ENCODE measurements around the gene DCDC2B. TPM values are rescaled to one million over a fixed set of nuclear protein-coding genes. Genes with fewer than 3 reads are reported as not detected.
A peak's percentile ranks its signal among the peaks of the same experiment; 100 is the strongest.
"Not testable (repeated sequence)": the region's sequence is repeated elsewhere in the genome, so short reads cannot be mapped to it uniquely, and the experiment has no call there.

DCDC2B gene
- not detected for polyA plus RNA-seq (2013, experiment 1 of 2)
- not detected for polyA plus RNA-seq (2013, experiment 2 of 2)

DNA sequence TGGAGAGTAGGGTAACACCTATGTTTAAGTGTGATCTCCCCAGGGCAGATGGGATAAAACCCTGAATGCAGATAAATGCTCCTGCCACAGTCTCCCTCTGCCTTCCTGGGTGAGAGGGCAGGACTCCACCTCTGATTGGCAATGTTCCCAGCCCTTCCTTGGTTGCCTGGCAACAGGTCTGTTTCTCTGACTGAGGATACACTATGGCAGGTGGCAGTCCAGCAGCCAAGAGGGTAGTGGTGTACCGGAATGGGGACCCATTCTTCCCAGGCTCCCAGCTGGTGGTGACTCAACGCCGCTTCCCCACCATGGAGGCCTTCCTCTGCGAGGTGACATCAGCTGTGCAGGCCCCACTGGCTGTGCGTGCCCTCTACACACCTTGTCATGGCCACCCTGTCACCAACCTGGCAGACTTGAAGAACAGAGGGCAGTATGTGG is at the start of gene DCDC2B:
TSS of gene DCDC2B (plus strand) at position 199 of the 438 bp plus-strand sequence. CDS start at position 204, 5 bp downstream.
- Histone ChIP-seq H2BK5ac (ENCODE audit: low read length) (no peak within 1 kb of the TSS), H3K56ac (ENCODE audit: low read length) (no peak within 1 kb of the TSS), H3K9ac (ENCODE audit: low read length) (no peak within 1 kb of the TSS), H3K4me1 (ENCODE audit: control insufficient read depth, low read depth, low read length) (peaks cover 3% of the 10 kb centered on the region), H3K23ac (ENCODE audit: low read length) (no peak within 1 kb of the TSS), H3K27ac (ENCODE audit: low read depth, low read length) (no peak within 1 kb of the TSS), H4K8ac (ENCODE audit: low read depth, low read length) (no peak within 1 kb of the TSS), H3K4me2 (ENCODE audit: low read length) (no peak within 1 kb of the TSS), H3K36me3 (ENCODE audit: control insufficient read depth, insufficient read depth, low read length) (no peaks in the 10 kb centered on the region), H2BK15ac (replicated peaks; ENCODE audit: low read depth) (no peak within 1 kb of the TSS), H3K27me3 (ENCODE audit: insufficient read depth, low read length, poor library complexity) (no peaks in the 10 kb centered on the region), H3K4me3 (ENCODE audit: low read length) (no peak within 1 kb of the TSS), H3K18ac (ENCODE audit: low read length) (no peak within 1 kb of the TSS), H3K79me2 (ENCODE audit: control insufficient read depth, insufficient read depth, low read length) (no peaks in the 10 kb centered on the region), H2AK5ac (ENCODE audit: low read length) (no peak within 1 kb of the TSS), H3K79me1 (ENCODE audit: low read length) (no peaks in the 10 kb centered on the region), H4K5ac (ENCODE audit: low read length) (no peak within 1 kb of the TSS), H3K4ac (ENCODE audit: low read depth, low read length) (no peak within 1 kb of the TSS), H2BK120ac (ENCODE audit: low read depth, low read length) (no peak within 1 kb of the TSS)
- DNase-seq = peak; percentile 62
- no CpG with 5 or more reads among the region's 5 CpGs for WGBS (ENCODE audit: extremely low coverage, insufficient coverage, low lambda C conversion rate)

DNA sequence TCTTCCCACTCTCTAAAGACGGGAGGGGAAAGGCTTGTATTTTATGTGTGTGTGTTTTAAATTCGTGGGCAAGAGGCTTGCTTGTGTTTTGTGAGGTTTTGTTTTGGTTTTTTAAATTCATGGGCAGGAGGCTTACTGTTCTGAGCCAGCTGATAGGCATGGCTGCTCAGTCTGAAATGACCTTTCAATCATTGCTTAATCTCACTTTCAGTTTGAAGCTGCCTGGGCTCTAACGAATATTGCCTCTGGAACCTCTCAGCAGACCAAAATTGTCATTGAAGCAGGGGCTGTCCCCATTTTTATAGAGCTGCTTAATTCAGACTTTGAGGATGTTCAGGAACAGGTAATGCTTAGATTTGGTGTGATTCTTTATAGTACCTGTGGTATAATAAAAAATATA is 49.7 kb upstream of the DCDC2B start:
- Histone ChIP-seq H2BK15ac (replicated peaks; ENCODE audit: low read depth) (no peak overlapping the region), H3K36me3 (ENCODE audit: control insufficient read depth, insufficient read depth, low read length) (peaks cover 10% of the 10 kb centered on the region), H3K18ac (ENCODE audit: low read length) (no peak overlapping the region), H2BK5ac (ENCODE audit: low read length) (no peak overlapping the region), H3K27me3 (ENCODE audit: insufficient read depth, low read length, poor library complexity) (no peaks in the 10 kb centered on the region), H3K9ac (ENCODE audit: low read length) (no peak overlapping the region), H4K5ac (ENCODE audit: low read length) (no peak overlapping the region), H2BK120ac (ENCODE audit: low read depth, low read length) (no peak overlapping the region), H3K79me2 (ENCODE audit: control insufficient read depth, insufficient read depth, low read length) (no peaks in the 10 kb centered on the region), H4K8ac (ENCODE audit: low read depth, low read length) (no peak overlapping the region), H3K4me3 (ENCODE audit: low read length) (no peak overlapping the region), H3K4me2 (ENCODE audit: low read length) (no peak overlapping the region), H3K79me1 (ENCODE audit: low read length) (no peaks in the 10 kb centered on the region), H3K4me1 (ENCODE audit: control insufficient read depth, low read depth, low read length) (no peaks in the 10 kb centered on the region), H3K27ac (ENCODE audit: low read depth, low read length) (no peak overlapping the region), H3K23ac (ENCODE audit: low read length) (no peak overlapping the region), H3K56ac (ENCODE audit: low read length) (no peak overlapping the region), H3K4ac (ENCODE audit: low read depth, low read length) (no peak overlapping the region), H2AK5ac (ENCODE audit: low read length) (no peak overlapping the region)
- no CpG with 5 or more reads among the region's 3 CpGs for WGBS (ENCODE audit: extremely low coverage, insufficient coverage, low lambda C conversion rate)
- no peak for DNase-seq

DNA sequence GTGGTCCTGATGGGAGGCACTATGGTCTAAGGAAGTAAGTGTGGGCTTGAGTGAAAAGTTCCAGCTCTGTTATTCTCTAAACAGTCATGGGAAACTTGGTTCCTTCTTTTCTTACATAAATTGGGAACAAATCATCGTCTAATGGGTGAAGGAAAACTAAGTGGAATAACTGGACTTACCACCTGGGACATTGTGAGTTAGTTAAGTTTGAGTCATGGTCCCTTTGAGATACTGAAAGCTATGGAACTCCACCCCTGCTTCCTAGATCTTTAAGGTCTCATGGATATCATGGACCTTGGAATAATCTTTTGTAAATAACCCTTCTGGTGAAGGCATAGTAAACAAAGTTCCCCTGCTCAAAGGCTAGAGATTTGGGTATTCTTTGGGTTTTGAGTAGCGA is 45.5 kb upstream of the DCDC2B start:
- H2BK120ac ChIP-seq (ENCODE audit: low read depth, low read length) = no peak overlapping the region
- H3K36me3 ChIP-seq (ENCODE audit: control insufficient read depth, insufficient read depth, low read length) = peaks cover 9% of the 10 kb centered on the region
- H3K4ac ChIP-seq (ENCODE audit: low read depth, low read length) = no peak overlapping the region
- H3K18ac ChIP-seq (ENCODE audit: low read length) = no peak overlapping the region
- no peak overlapping the region for H4K8ac ChIP-seq (ENCODE audit: low read depth, low read length)
- no peak overlapping the region for H3K4me3 ChIP-seq (ENCODE audit: low read length)
- no peak overlapping the region for H3K4me2 ChIP-seq (ENCODE audit: low read length)
- H3K9ac ChIP-seq (ENCODE audit: low read length) = no peak overlapping the region
- no peaks in the 10 kb centered on the region for H3K79me1 ChIP-seq (ENCODE audit: low read length)
- H2BK15ac ChIP-seq (replicated peaks; ENCODE audit: low read depth) = no peak overlapping the region
- H3K79me2 ChIP-seq (ENCODE audit: control insufficient read depth, insufficient read depth, low read length) = no peaks in the 10 kb centered on the region
- H3K27me3 ChIP-seq (ENCODE audit: insufficient read depth, low read length, poor library complexity) = no peaks in the 10 kb centered on the region
- no peak for DNase-seq
- no peak overlapping the region for H2BK5ac ChIP-seq (ENCODE audit: low read length)
- WGBS (ENCODE audit: extremely low coverage, insufficient coverage, low lambda C conversion rate) = no CpG with 5 or more reads among the region's 2 CpGs
- no peak overlapping the region for H3K23ac ChIP-seq (ENCODE audit: low read length)
- no peak overlapping the region for H3K27ac ChIP-seq (ENCODE audit: low read depth, low read length)
- H2AK5ac ChIP-seq (ENCODE audit: low read length) = no peak overlapping the region
- no peaks in the 10 kb centered on the region for H3K4me1 ChIP-seq (ENCODE audit: control insufficient read depth, low read depth, low read length)
- no peak overlapping the region for H3K56ac ChIP-seq (ENCODE audit: low read length)
- no peak overlapping the region for H4K5ac ChIP-seq (ENCODE audit: low read length)

- H4K8ac ChIP-seq (ENCODE audit: low read depth, low read length); H3K4me3 ChIP-seq (ENCODE audit: low read length); H3K23ac ChIP-seq (ENCODE audit: low read length); H3K36me3 ChIP-seq (ENCODE audit: control insufficient read depth, insufficient read depth, low read length); H2BK5ac ChIP-seq (ENCODE audit: low read length); H3K79me2 ChIP-seq (ENCODE audit: control insufficient read depth, insufficient read depth, low read length); H2BK15ac ChIP-seq (replicated peaks; ENCODE audit: low read depth); H3K4me2 ChIP-seq (ENCODE audit: low read length); H3K27me3 ChIP-seq (ENCODE audit: insufficient read depth, low read length, poor library complexity); H3K56ac ChIP-seq (ENCODE audit: low read length); H3K27ac ChIP-seq (ENCODE audit: low read depth, low read length); H3K79me1 ChIP-seq (ENCODE audit: low read length); H4K5ac ChIP-seq (ENCODE audit: low read length); H3K18ac ChIP-seq (ENCODE audit: low read length); H3K4me1 ChIP-seq (ENCODE audit: control insufficient read depth, low read depth, low read length); H2BK120ac ChIP-seq (ENCODE audit: low read depth, low read length); H2AK5ac ChIP-seq (ENCODE audit: low read length); H3K4ac ChIP-seq (ENCODE audit: low read depth, low read length); DNase-seq; H3K9ac ChIP-seq (ENCODE audit: low read length): not testable (repeated sequence)
- no CpG with 5 or more reads among the region's 10 CpGs for WGBS (ENCODE audit: extremely low coverage, insufficient coverage, low lambda C conversion rate)
These were observed 43.3 kb upstream of the DCDC2B start for GRCh38 chr1:32165633-32166032.

- no peak for DNase-seq
- peaks cover 3% of the 10 kb centered on the region for H3K36me3 ChIP-seq (ENCODE audit: control insufficient read depth, insufficient read depth, low read length)
- WGBS (ENCODE audit: extremely low coverage, insufficient coverage, low lambda C conversion rate) = no CpG with 5 or more reads among the region's 4 CpGs
These were observed 37.9 kb upstream of the DCDC2B start for GRCh38 chr1:32170991-32171390.

GRCh38 chr1:32172621-32173245 is 36.2 kb upstream of the DCDC2B start:
- Histone ChIP-seq H3K9ac (ENCODE audit: low read length) (no peak overlapping the region), H3K56ac (ENCODE audit: low read length) (no peak overlapping the region), H4K5ac (ENCODE audit: low read length) (no peak overlapping the region), H4K8ac (ENCODE audit: low read depth, low read length) (no peak overlapping the region), H3K4ac (ENCODE audit: low read depth, low read length) (no peak overlapping the region), H3K36me3 (ENCODE audit: control insufficient read depth, insufficient read depth, low read length) (peaks cover 2% of the 10 kb centered on the region), H3K23ac (ENCODE audit: low read length) (no peak overlapping the region), H3K27ac (ENCODE audit: low read depth, low read length) (no peak overlapping the region), H2BK15ac (replicated peaks; ENCODE audit: low read depth) (no peak overlapping the region), H3K79me2 (ENCODE audit: control insufficient read depth, insufficient read depth, low read length) (no peaks in the 10 kb centered on the region), H3K4me2 (ENCODE audit: low read length) (no peak overlapping the region), H3K4me1 (ENCODE audit: control insufficient read depth, low read depth, low read length) (no peaks in the 10 kb centered on the region), H3K27me3 (ENCODE audit: insufficient read depth, low read length, poor library complexity) (no peaks in the 10 kb centered on the region), H3K4me3 (ENCODE audit: low read length) (no peak overlapping the region), H2BK5ac (ENCODE audit: low read length) (no peak overlapping the region), H2AK5ac (ENCODE audit: low read length) (no peak overlapping the region), H2BK120ac (ENCODE audit: low read depth, low read length) (no peak overlapping the region), H3K18ac (ENCODE audit: low read length) (no peak overlapping the region), H3K79me1 (ENCODE audit: low read length) (no peaks in the 10 kb centered on the region)
- no CpG with 5 or more reads among the region's 1 CpG for WGBS (ENCODE audit: extremely low coverage, insufficient coverage, low lambda C conversion rate)
- no peak for DNase-seq

More at GRCh38 chr1:32170991-32171390, 37.9 kb upstream of the DCDC2B start:
- Histone ChIP-seq H3K9ac (ENCODE audit: low read length) (no peak overlapping the region), H3K4me2 (ENCODE audit: low read length) (no peak overlapping the region), H2BK120ac (ENCODE audit: low read depth, low read length) (no peak overlapping the region), H3K79me2 (ENCODE audit: control insufficient read depth, insufficient read depth, low read length) (no peaks in the 10 kb centered on the region), H3K27ac (ENCODE audit: low read depth, low read length) (no peak overlapping the region), H3K4me3 (ENCODE audit: low read length) (no peak overlapping the region), H4K5ac (ENCODE audit: low read length) (no peak overlapping the region), H3K56ac (ENCODE audit: low read length) (no peak overlapping the region), H3K18ac (ENCODE audit: low read length) (no peak overlapping the region), H3K79me1 (ENCODE audit: low read length) (no peaks in the 10 kb centered on the region), H3K23ac (ENCODE audit: low read length) (no peak overlapping the region), H3K4ac (ENCODE audit: low read depth, low read length) (no peak overlapping the region), H4K8ac (ENCODE audit: low read depth, low read length) (no peak overlapping the region), H2BK15ac (replicated peaks; ENCODE audit: low read depth) (no peak overlapping the region), H3K27me3 (ENCODE audit: insufficient read depth, low read length, poor library complexity) (no peaks in the 10 kb centered on the region), H2AK5ac (ENCODE audit: low read length) (no peak overlapping the region), H2BK5ac (ENCODE audit: low read length) (no peak overlapping the region), H3K4me1 (ENCODE audit: control insufficient read depth, low read depth, low read length) (no peaks in the 10 kb centered on the region)
